IMR-90 (cell line): ENCODE data around the gene HNRNPAB. TPM values are rescaled to one million over a fixed set of nuclear protein-coding genes. Genes with fewer than 3 reads are reported as not detected.

Experiments used
- ATAC-seq: fragments of 200-7000 bp; cut with Tn5 transposase; 2 replicates; pipeline ENCODE4 v1.9.1; 2020; ENCODE audit warnings: low read depth, mild to moderate bottlenecking, moderate library complexity
- BruUV-seq: library from RNA; stranded (reverse); fragments of 400-500 nt; replicated peaks from 2 replicates; lab custom pipeline; 2021; lab: Mats Ljungman, UMichigan
- CTCF ChIA-PET: fragments of 300-600 bp; formaldehyde crosslinking; extraction: SDS; loops from one replicate; lab custom pipeline; 2021; ENCODE audit warnings: antibody characterized with exemption; lab: Yijun Ruan, JAX
- POLR2A ChIA-PET: fragments of 300-600 bp; sonication (Branson Sonifier 250); formaldehyde crosslinking; loops from one replicate; lab custom pipeline; 2022; ENCODE audit warnings: antibody characterized with exemption; ENCODE audit not compliant: unreplicated experiment; lab: Charles Lee
- DNase-seq: peaks from one replicate; pipeline ENCODE4 v3.0.0; 2013
- H2AFZ ChIP-seq: replicated peaks from 2 replicates; pipeline ENCODE3; 2013; ENCODE audit warnings: low read length, mild to moderate bottlenecking; ENCODE audit not compliant: poor library complexity
- H2AK5ac ChIP-seq: 2 replicates; pipeline ENCODE4 v1.6.1; 2013; ENCODE audit warnings: low read depth, low read length, inconsistent platforms
- H2AK9ac ChIP-seq: replicated peaks from 2 replicates; pipeline ENCODE3; 2013; ENCODE audit warnings: mild to moderate bottlenecking, low read depth, low read length, moderate library complexity; ENCODE audit not compliant: poor library complexity
- H2BK120ac ChIP-seq: 2 replicates; pipeline ENCODE4 v1.6.1; 2013; ENCODE audit warnings: low read depth, low read length, inconsistent platforms
- H2BK15ac ChIP-seq: 3 replicates; pipeline ENCODE4 v1.6.1; 2013; ENCODE audit warnings: low read depth, low read length, inconsistent platforms
- H2BK20ac ChIP-seq: 2 replicates; pipeline ENCODE4 v1.6.1; 2013; ENCODE audit warnings: low read depth, mild to moderate bottlenecking, inconsistent platforms, low read length, moderate library complexity
- H2BK5ac ChIP-seq: 2 replicates; pipeline ENCODE4 v1.6.1; 2013; ENCODE audit warnings: mild to moderate bottlenecking, low read depth, low read length, inconsistent platforms; ENCODE audit not compliant: poor library complexity, severe bottlenecking
- H3K14ac ChIP-seq: replicated peaks from 2 replicates; pipeline ENCODE4 v1.6.1; 2013; ENCODE audit warnings: low read depth, low read length, inconsistent platforms
- H3K18ac ChIP-seq: 2 replicates; pipeline ENCODE4 v1.6.1; 2013; ENCODE audit warnings: low read depth, low read length, control low read depth
- H3K23ac ChIP-seq: 2 replicates; pipeline ENCODE4 v1.6.1; 2013; ENCODE audit warnings: low read depth, low read length, inconsistent platforms
- H3K27ac ChIP-seq: 2 replicates; pipeline ENCODE4 v1.5.1; 2013; ENCODE audit warnings: mild to moderate bottlenecking, control low read depth, low read length; ENCODE audit not compliant: insufficient read depth
- H3K27me3 ChIP-seq: 2 replicates; pipeline ENCODE4 v1.6.1; 2013; ENCODE audit warnings: low read length; ENCODE audit not compliant: control insufficient read depth, insufficient read depth
- H3K36me3 ChIP-seq: 2 replicates; pipeline ENCODE4 v1.6.1; 2013; ENCODE audit warnings: low read length, mixed read lengths; ENCODE audit not compliant: control insufficient read depth, insufficient read depth
- H3K4ac ChIP-seq: 2 replicates; pipeline ENCODE4 v1.6.1; 2013; ENCODE audit warnings: low read depth, low read length, inconsistent platforms
- H3K4me1 ChIP-seq: 2 replicates; pipeline ENCODE4 v1.6.1; 2013; ENCODE audit warnings: low read length, mixed read lengths; ENCODE audit not compliant: control insufficient read depth, insufficient read depth
- H3K4me2 ChIP-seq: 2 replicates; pipeline ENCODE4 v1.6.1; 2013; ENCODE audit warnings: low read depth, mild to moderate bottlenecking, control low read depth, low read length, moderate library complexity
- H3K4me3 ChIP-seq: 2 replicates; pipeline ENCODE4 v1.5.1; 2013; ENCODE audit warnings: low read depth, mild to moderate bottlenecking, control low read depth, low read length, moderate library complexity; ENCODE audit not compliant: insufficient read depth
- H3K56ac ChIP-seq: 2 replicates; pipeline ENCODE4 v1.6.1; 2013; ENCODE audit warnings: low read length, inconsistent platforms; ENCODE audit not compliant: insufficient read depth; ENCODE audit errors: extremely low read depth
- H3K79me1 ChIP-seq, 2 experiments: 2 replicates each; pipeline ENCODE4 v1.6.1; 2013; ENCODE audit warnings: low read length in 2 of 2, inconsistent platforms in 1 of 2, low read depth in 1 of 2
- H3K9ac ChIP-seq: 2 replicates; pipeline ENCODE4 v1.6.1; 2013; ENCODE audit warnings: low read depth, low read length, control low read depth
- H3K9me1 ChIP-seq: 2 replicates; pipeline ENCODE4 v1.6.1; 2013; ENCODE audit warnings: low read length, inconsistent platforms; ENCODE audit not compliant: insufficient read depth
- H3K9me3 ChIP-seq: 2 replicates; pipeline ENCODE4 v1.6.1; 2013; ENCODE audit warnings: low read length; ENCODE audit not compliant: control insufficient read depth, insufficient read depth
- H4K20me1 ChIP-seq: 2 replicates; pipeline ENCODE4 v1.6.1; 2013; ENCODE audit warnings: low read length, inconsistent platforms; ENCODE audit not compliant: insufficient read depth
- H4K5ac ChIP-seq: 2 replicates; pipeline ENCODE4 v1.6.1; 2013; ENCODE audit warnings: mild to moderate bottlenecking, low read depth, low read length, control low read depth
- H4K8ac ChIP-seq, 2 experiments: 2 replicates each; pipeline ENCODE4 v1.6.1; 2013; ENCODE audit warnings: low read depth in 2 of 2, low read length in 2 of 2, control low read depth in 1 of 2, inconsistent platforms in 1 of 2
- H4K91ac ChIP-seq: 2 replicates; pipeline ENCODE4 v1.6.1; 2013; ENCODE audit warnings: low read depth, low read length, inconsistent platforms; ENCODE audit not compliant: insufficient read depth
- CHD1 ChIP-seq: IDR thresholded peaks from 2 replicates; pipeline ENCODE4 v1.6.1; 2012; ENCODE audit warnings: low read depth, low read length, improper control_type of control experiment
- FOS ChIP-seq: fragments of 150-350 bp; IDR thresholded peaks from 2 replicates; pipeline ENCODE4 v1.6.1; 2016; ENCODE audit warnings: low read depth, low read length
- MXI1 ChIP-seq: IDR thresholded peaks from 2 replicates; pipeline ENCODE4 v1.6.1; 2012; ENCODE audit warnings: low read depth, mild to moderate bottlenecking, low read length, moderate library complexity, borderline replicate concordance
- POLR2A ChIP-seq: IDR thresholded peaks from 2 replicates; pipeline ENCODE4 v1.6.1; 2012; ENCODE audit warnings: mild to moderate bottlenecking, low read depth, low read length
- RAD21 ChIP-seq: IDR thresholded peaks from 2 replicates; pipeline ENCODE4 v1.6.1; 2012; ENCODE audit warnings: low read length, improper control_type of control experiment
- RFX5 ChIP-seq: IDR thresholded peaks from 2 replicates; pipeline ENCODE4 v1.8.0; 2012; ENCODE audit warnings: low read depth, mild to moderate bottlenecking, low read length, moderate library complexity
- SMC3 ChIP-seq: fragments of 150-350 bp; IDR thresholded peaks from 2 replicates; pipeline ENCODE4 v1.6.1; 2016; ENCODE audit warnings: low read depth, mild to moderate bottlenecking, antibody characterized with exemption, low read length, moderate library complexity
- WGBS, 2 experiments: methylation state at CpG; one replicate each; pipeline versions ENCODE4 v1.1.5 to v1.1.7; 2013; ENCODE audit warnings: missing lambda C conversion rate in 2 of 2; ENCODE audit not compliant: insufficient read length in 1 of 2; ENCODE audit errors: extremely low coverage in 2 of 2; 5-methylcytosine and 5-hydroxymethylcytosine counted together
- dilution Hi-C: fragments of 300-500 bp; cut with HindIII; formaldehyde crosslinking; loops from one replicate; pipeline ENCODE4 v1.14.3; 2018; ENCODE audit warnings: low sequenced_read_pairs; ENCODE audit not compliant: unreplicated experiment
- in situ Hi-C: fragments of 300-500 bp; cut with MboI; formaldehyde crosslinking; loops from 3 replicates; pipeline ENCODE4 v1.14.3; 2019; ENCODE audit warnings: low sequenced_read_pairs, inconsistent platforms, mixed read lengths
- intact Hi-C: fragments of 100-400 bp; cut with micrococcal nuclease; formaldehyde crosslinking; loops from 2 replicates; pipeline ENCODE4 v1.10.0; 2022
- polyA plus RNA-seq, 3 experiments: library from polyadenylated mRNA; depleted of rRNA; stranded (reverse); fragments of >200 nt; gene quantifications; 2 replicates each; pipeline ENCODE4 v1.2.3, GENCODE V29; 2012; ENCODE audit warnings: low replicate concordance in 1 of 3
- total RNA-seq: library from RNA; depleted of rRNA; stranded (reverse); fragments of >200 nt; gene quantifications from 2 replicates; pipeline ENCODE4 v1.2.3, GENCODE V29; 2012
- TF ChIP-seq, protein P1 (sequence below): fragments of 150-350 bp; IDR thresholded peaks from 2 replicates; pipeline ENCODE4 v1.6.1; 2017; ENCODE audit warnings: mild to moderate bottlenecking, antibody characterized with exemption, low read length, low read depth

Gene HNRNPAB
- total and polyA plus RNA-seq, 2 of the 4 experiments (the other 2 are of a cell fraction): 32.1 to 128 TPM

DNA sequence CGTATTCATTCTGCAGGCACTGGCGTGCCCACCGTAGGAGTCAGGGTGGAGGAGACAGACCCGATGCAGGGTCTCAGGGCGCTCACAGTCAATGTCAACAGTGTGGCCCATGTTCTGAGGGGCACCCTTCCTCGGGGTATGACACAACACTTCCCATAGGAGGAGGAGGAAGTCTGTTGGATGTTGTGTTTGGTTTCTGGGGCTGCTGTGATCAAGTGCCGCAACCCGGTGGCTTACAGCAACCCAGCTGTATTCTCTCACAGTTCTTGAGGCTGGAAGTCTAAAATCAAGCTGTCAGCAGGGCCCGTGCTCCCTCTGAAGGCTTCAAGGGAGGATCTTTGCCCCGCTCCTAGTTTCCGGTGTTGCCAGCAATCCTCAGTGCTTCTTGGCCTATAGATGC is 5.6 kb upstream of the HNRNPAB start:
- ChIA-PET POLR2A (no interaction called here), CTCF (no interaction called here)
- no peaks in the 10 kb centered on the region for H3K36me3 ChIP-seq
- H2BK5ac ChIP-seq: no peak overlapping the region
- WGBS, 2 experiments: 80% methylated on average over 3 of the region's 11 CpGs; no CpG with 5 or more reads in 1 of the 2 experiments
- H3K9ac ChIP-seq: no peak overlapping the region
- H3K4me1 ChIP-seq: peaks cover 4% of the 10 kb centered on the region
- H3K9me3 ChIP-seq: no peaks in the 10 kb centered on the region
- H4K91ac ChIP-seq: no peak overlapping the region
- H4K20me1 ChIP-seq: no peaks in the 10 kb centered on the region
- H3K27ac ChIP-seq: no peak overlapping the region
- H2BK120ac ChIP-seq: no peak overlapping the region
- no peak for TF ChIP-seq FOS
- TF ChIP-seq RAD21: no peak
- TF ChIP-seq RFX5: no peak
- TF ChIP-seq POLR2A: no peak
- TF ChIP-seq SMC3: no peak
- no peak for TF ChIP-seq CHD1
- no peak for TF ChIP-seq MXI1
- TF ChIP-seq, protein P1, sequence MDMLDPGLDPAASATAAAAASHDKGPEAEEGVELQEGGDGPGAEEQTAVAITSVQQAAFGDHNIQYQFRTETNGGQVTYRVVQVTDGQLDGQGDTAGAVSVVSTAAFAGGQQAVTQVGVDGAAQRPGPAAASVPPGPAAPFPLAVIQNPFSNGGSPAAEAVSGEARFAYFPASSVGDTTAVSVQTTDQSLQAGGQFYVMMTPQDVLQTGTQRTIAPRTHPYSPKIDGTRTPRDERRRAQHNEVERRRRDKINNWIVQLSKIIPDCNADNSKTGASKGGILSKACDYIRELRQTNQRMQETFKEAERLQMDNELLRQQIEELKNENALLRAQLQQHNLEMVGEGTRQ: no peak
- intact Hi-C loops (no loop called here), dilution Hi-C loops (no loop called here), in situ Hi-C loops (no loop called here)
- H3K9me1 ChIP-seq: 0 out of 2 replicates have a peak, but pooled peaks cover 3% of the 10 kb centered on the region
- ATAC-seq: no peak
- no peak overlapping the region for H3K56ac ChIP-seq
- peaks cover 16% of the 10 kb centered on the region; the same call in 1 of the 2 replicates for H3K27me3 ChIP-seq
- DNase-seq: no peak
- H3K4me3 ChIP-seq: no peak overlapping the region
- H3K18ac ChIP-seq: no peak overlapping the region
- no peak overlapping the region for H3K4me2 ChIP-seq
- H2AFZ ChIP-seq: no peak overlapping the region
- H2AK9ac ChIP-seq: no peak overlapping the region
- no peak overlapping the region for H3K14ac ChIP-seq
- no peak overlapping the region for H2BK20ac ChIP-seq
- H3K23ac ChIP-seq: no peak overlapping the region
- no TSS peak for BruUV-seq
- H4K5ac ChIP-seq: no peak overlapping the region
- H2BK15ac ChIP-seq: no peak overlapping the region
- no peak overlapping the region for H4K8ac ChIP-seq
- H2AK5ac ChIP-seq: no peak overlapping the region
- H3K4ac ChIP-seq: no peak overlapping the region
- peaks cover 0 to 4% of the 10 kb centered on the region in 2 experiments; a peak in 1 of 4 replicates for H3K79me1 ChIP-seq
